Stimulated activated CD4-positive, alpha-beta T cell treated with anti-CD3 and anti-CD28 coated beads, TNF-alpha, amount 100 ng/mL, for 48 hours (primary cell): ENCODE measurements around the gene PFDN2.
"Not testable (repeated sequence)": the region's sequence is repeated elsewhere in the genome, so short reads cannot be mapped to it uniquely, and the experiment has no call there.

Experiments used
- DNase-seq, 3 donors: peaks; one replicate each; pipeline ENCODE4 v3.0.0-alpha.2; 2020; ENCODE audit warnings: low read depth in 3 of 3

PFDN2 gene

GRCh38 chr1:161080441-161081405 is 37.1 kb downstream of the PFDN2 start:
- DNase-seq: no peak

- no peak for DNase-seq
Measured at GRCh38 chr1:161079436-161080110, 38.3 kb downstream of the PFDN2 start.

- no peak for DNase-seq
Measured at GRCh38 chr1:161077426-161077825, 40.4 kb downstream of the PFDN2 start.

- no peak for DNase-seq
Measured at GRCh38 chr1:161076410-161076809, 41.4 kb downstream of the PFDN2 start.

DNA sequence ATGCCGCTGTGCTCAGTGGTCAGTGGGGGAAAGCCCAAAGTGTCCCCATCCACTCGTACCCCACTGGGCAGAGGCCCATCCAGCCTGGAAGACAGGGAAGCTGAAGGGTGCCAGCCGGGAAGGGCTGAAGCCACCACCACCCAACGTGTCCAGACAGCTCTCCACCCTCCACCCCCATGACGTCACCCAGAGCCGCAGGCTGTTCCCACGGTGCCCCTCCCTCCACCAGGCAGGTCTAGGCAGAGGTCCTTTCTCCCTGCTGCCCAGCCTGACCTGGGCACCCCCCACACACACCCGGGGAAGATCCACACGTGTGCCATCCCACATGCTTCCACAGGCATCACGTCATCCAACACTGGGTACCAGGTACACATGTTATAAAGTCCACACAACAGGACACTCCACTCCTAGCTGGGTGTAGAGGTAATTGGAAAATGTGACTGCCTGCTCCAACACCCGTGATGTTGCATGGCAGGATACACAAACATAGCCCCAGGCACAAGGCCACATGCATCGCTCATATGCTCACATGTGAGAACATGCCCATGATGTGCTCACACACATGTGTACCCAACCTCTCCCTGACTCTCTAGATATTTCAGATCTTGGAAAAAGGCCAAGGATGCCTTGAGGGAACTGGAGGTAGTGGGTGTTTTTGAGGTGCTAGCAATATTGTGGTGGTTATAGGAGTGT is 43.0 kb downstream of the PFDN2 start:
- DNase-seq: no peak

GRCh38 chr1:161073474-161074121 is 44.2 kb downstream of the PFDN2 start:
- DNase-seq: no peak

DNA sequence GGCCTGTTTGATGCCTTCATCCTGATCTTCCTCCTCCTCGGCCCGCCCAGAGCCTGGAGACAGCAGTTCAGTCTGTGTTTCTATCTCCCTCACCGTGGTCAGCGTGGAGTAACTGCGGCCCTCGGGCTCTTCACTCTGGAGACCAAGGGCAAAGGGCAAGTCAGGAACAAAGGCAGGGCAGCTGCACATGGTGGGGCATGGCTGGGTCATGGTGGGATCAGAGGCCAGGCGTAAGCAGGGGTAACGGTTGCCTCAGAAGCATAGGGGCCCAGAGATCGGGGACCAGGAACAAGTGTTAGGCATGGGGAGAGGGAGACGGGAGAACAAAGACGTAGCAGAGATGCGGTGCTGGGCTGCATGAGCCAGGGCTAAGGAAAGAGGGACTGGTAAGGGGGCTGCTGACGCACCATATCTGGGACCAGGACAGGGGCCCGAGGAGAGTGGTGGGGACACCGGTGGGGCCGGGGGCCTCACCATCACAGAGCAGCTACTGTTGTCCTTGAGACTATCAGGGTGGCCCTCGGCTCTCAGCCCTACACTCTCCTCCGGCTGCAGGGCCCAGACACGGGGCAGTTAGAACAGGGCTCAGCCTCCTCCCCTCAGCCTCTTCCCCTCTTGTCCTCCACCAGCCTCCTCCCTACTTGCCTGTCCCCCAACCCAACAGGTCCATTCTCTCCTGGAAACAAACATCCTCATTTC is 44.9 kb downstream of the PFDN2 start:
- DNase-seq: no peak

- peak in 1 of 3 donors; percentile 34 for DNase-seq
Measured at GRCh38 chr1:161071886-161072371, 45.9 kb downstream of the PFDN2 start.

DNA sequence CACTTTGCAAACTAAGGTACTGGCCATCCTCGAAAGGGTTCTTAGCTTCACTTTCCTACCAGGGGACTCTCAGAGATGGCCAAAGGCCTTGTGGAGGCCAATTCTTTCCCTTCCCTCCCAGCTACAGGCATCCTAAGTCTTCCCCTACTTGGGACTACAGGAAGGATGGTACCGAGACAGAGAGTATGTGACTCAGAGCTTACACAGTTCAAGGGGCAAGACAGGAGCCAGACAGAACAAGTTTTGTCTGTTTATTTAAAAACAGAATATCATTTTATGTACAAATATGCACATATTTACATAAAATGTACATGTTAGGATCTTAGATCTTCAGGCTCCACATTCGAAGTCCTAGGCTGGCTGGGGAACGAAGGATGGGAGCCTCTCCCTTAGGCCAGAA is 47.1 kb downstream of the PFDN2 start:
- DNase-seq: no peak

- peak; percentile 64 to 82 (median 78) for DNase-seq
Measured at GRCh38 chr1:161069731-161070270, 48.0 kb downstream of the PFDN2 start, which contains the start of gene ARHGAP30. TSS of gene ARHGAP30 (minus strand) at chr1:161069891. CDS start at chr1:161069624, 267 bp downstream.

DNA sequence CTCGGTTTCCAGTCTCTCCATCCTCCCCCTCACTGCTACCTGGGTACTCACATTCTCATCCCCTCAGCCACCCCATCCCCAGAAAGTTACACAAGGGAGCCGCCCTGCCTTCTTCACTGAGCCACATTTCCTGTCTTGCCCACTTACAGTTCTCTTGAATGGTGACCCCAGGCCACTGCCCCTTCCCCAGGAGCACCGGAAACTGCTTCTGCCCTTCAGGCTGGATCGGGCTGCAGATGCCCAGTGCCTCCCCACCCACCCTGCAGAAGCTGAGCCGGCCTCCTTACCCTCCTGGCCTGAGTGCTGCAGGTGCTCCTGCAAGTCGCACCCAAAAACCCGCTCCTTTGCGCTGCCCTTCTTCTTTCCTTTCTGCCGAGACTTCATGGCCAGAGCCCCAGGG is 48.6 kb downstream of the PFDN2 start:
- no peak for DNase-seq

GRCh38 chr1:161068306-161069234 is 49.3 kb downstream of the PFDN2 start:
- peak; percentile 52 to 74 (median 68) for DNase-seq

DNA sequence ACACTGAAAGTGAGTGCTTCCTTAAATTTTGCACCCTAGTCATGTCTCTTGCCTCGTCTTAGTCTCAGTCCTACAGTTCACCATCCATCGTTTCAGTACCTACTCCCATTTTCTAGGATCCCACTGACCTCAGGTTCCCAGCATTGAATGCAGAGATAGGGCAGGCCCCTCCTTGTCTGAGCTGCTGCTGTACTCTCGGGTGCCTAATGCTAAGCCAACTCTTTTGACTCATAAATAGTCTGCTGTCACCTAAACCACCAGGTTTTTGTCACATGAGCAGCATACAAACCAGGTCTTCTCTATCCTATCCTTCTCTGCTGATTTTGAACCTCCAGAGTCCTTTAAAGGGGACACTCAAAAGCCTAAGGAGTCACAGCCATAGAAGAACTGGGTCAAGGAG is 51.1 kb downstream of the PFDN2 start:
- no peak for DNase-seq

GRCh38 chr1:161065681-161066080 is 52.2 kb downstream of the PFDN2 start:
- not testable (repeated sequence) for DNase-seq

DNA sequence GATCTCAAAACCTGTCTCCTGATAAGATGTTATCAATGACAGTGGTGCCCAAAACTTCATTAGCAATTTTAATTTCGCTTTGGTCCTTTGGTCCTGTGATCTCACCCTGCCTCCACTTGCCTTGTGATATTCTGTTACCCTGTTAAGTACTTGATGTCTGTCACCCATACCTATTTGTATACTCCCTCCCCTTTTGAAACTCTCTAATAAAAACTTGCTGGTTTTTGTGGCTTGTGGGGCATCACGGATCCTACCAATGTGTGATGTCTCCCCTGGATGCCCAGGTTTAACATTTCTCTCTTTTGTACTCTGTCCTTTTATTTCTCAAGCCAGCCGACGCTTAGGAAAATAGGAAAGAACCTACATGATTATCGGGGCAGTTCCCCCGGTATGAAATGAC is 53.9 kb downstream of the PFDN2 start:
- not testable (repeated sequence) for DNase-seq

DNA sequence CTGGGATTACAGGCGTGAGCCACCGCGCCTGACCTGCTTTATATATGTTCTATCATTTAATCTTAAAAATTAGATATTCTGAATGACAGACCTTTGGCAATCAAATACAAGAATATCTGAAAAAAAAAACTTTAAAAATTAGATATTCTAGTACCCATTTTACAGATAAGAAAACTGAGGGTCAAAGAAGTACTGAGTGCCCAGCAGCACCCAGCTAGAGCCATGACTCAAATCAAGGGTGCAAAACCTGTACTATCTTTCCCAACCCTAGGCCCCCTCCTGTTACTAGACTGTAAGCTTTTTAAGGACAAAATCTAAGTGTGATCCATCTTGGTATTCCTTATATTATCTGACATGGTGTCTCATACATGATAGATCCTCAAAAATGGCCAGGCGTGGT is 56.4 kb downstream of the PFDN2 start:
- no peak for DNase-seq

- DNase-seq: no peak
Measured at GRCh38 chr1:161059293-161059692, 58.5 kb downstream of the PFDN2 start.

DNA sequence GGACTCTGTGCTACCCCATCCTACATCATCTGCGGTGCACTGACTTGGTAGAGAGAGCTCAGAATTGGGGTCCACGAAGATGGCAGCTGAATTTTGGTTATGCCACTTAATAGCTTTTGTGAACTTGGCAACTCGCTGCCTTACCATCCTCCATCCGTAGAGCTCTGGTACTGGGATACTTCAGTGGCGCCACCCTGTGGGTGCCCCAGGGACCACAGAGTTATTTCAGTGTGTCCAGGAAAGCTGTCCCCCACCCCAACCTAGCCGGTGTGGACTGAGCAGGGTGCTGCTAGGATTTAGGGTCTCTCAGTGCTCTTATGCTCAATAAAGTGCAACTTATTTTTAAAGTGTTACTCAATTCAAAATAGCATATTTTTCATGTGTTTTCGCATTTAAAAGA is 63.0 kb downstream of the PFDN2 start:
- DNase-seq: no peak

DNA sequence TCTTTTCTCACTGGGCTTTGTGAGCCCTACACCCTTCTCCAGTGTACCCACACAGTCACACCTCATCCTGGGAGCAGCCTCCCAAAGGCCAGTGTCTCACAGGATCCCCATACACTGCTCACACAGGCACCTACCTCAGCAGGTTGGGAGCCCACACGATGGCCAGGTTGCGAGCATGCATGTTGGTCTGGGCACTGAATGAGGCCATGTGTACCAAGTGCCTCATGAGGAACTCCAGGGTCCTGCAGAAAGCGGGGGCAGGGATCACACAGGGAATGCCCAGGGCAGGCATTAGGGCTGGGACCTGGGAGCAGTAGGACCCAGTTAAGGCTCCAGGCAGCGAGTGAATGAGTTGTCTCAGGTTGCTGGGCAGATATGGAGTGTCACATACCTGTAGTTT is 63.6 kb downstream of the PFDN2 start:
- DNase-seq: no peak

DNA sequence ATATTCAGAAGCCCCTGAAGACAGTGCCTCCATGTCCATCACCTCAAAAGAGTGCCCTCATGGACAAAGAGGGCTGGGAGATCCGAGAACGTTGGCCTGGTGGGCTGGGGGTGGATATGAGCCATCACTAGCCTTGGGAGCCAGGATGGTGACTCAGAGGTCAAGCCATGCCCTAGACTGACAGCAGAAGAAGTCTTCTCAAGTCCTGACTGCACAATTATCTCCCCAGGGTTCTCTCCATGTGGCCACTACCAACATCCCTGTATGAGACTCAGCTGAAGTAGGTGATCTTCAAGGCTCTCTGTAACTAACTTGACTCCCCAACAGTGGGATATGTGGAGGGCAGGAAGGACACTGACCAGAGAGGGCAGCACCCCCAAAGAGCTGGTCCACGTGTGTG is 64.9 kb downstream of the PFDN2 start:
- no peak for DNase-seq
